Measurements from ENCODE around the gene FSCN2. TPM values are rescaled to one million over a fixed set of nuclear protein-coding genes. Genes with fewer than 3 reads are reported as not detected.

The FSCN2 gene
- total and polyA plus RNA-seq, 10 of the 15 experiments (the other 5 are each of a cell fraction or from before 2014, with no cell fraction given), result 0.12 to 2.1 (median 0.65) TPM; not detected in 3

DNA sequence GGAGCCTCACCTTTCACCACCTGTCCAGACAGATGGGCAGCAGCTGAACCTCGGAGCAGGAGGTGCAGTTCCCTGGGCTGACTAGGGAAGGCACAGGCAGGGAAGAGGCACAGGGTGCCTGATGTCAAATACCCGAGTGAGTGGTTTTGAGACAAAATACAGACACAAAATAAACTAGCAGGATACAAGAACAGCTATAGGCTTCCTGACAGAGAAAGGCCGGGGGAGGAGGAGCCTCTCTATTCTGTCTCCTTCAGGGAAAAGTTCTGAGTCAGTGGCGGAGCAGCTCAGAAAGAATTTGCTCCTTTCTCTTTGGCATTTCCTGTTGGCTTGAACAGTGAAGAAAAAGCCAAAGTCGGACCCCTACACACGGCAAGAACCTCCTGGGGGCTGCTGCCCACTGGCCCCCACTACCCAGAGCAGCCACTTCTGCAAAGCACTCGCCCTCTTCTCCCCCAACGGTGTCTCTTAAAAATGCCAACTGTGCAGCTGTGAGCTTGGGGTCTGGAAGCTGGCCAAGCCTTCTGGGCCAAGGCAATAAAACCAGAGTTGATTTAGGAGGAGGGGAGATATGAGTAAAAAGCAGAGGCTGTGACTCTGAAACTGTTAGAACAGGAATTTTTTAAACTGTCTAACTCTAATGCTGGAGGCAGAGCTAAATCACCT lies 38.4 kb downstream of the FSCN2 start:
- ChIA-PET RAD21 (ENCODE audit: unreplicated experiment) (no interaction called here), CTCF (no interaction called here), SMC1A (ENCODE audit: uncharacterized antibody, unreplicated experiment) (interaction anchor here (0.5 to 1.0 kb wide), 2 partner anchors 71 to 89 kb away, joined by 3 to 5 read pairs; no protein-coding TSS in a partner anchor), POLR2A (interaction anchor here (0.6 kb wide), 2 partner anchors 348 to 608 kb away, joined by 3 to 5 read pairs; no protein-coding TSS in a partner anchor)
- no peaks in the 10 kb centered on the region for H3K79me2 ChIP-seq (ENCODE audit: control insufficient read depth, insufficient read depth, low read length)
- no peaks in the 10 kb centered on the region for H3K9me3 ChIP-seq (replicated peaks; ENCODE audit: control insufficient read depth, insufficient read depth, low read length)
- TF ChIP-seq KLF5 (IDR thresholded peaks at IDR 0.05; ENCODE audit: partially characterized antibody), result no peak
- TF ChIP-seq RAD21 (IDR thresholded peaks at IDR 0.05; ENCODE audit: insufficient read depth, low read depth, low read length), result no peak
- TF ChIP-seq BHLHE40 (IDR thresholded peaks at IDR 0.05; ENCODE audit: borderline replicate concordance in 1 of 2, low read depth in 2 of 2, low read length in 1 of 2), result no peak
- TF ChIP-seq, protein P1, sequence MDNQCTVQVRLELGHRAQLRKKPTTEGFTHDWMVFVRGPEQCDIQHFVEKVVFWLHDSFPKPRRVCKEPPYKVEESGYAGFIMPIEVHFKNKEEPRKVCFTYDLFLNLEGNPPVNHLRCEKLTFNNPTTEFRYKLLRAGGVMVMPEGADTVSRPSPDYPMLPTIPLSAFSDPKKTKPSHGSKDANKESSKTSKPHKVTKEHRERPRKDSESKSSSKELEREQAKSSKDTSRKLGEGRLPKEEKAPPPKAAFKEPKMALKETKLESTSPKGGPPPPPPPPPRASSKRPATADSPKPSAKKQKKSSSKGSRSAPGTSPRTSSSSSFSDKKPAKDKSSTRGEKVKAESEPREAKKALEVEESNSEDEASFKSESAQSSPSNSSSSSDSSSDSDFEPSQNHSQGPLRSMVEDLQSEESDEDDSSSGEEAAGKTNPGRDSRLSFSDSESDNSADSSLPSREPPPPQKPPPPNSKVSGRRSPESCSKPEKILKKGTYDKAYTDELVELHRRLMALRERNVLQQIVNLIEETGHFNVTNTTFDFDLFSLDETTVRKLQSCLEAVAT (IDR thresholded peaks at IDR 0.05), result no peak
- TF ChIP-seq, protein P2, sequence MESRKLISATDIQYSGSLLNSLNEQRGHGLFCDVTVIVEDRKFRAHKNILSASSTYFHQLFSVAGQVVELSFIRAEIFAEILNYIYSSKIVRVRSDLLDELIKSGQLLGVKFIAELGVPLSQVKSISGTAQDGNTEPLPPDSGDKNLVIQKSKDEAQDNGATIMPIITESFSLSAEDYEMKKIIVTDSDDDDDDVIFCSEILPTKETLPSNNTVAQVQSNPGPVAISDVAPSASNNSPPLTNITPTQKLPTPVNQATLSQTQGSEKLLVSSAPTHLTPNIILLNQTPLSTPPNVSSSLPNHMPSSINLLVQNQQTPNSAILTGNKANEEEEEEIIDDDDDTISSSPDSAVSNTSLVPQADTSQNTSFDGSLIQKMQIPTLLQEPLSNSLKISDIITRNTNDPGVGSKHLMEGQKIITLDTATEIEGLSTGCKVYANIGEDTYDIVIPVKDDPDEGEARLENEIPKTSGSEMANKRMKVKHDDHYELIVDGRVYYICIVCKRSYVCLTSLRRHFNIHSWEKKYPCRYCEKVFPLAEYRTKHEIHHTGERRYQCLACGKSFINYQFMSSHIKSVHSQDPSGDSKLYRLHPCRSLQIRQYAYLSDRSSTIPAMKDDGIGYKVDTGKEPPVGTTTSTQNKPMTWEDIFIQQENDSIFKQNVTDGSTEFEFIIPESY (IDR thresholded peaks at IDR 0.05), result no peak
- no peak for TF ChIP-seq IRF4 (IDR thresholded peaks at IDR 0.05; ENCODE audit: low read depth, low read length)
- no peak for TF ChIP-seq SMARCA5 (IDR thresholded peaks at IDR 0.05)
- TF ChIP-seq, protein P3, sequence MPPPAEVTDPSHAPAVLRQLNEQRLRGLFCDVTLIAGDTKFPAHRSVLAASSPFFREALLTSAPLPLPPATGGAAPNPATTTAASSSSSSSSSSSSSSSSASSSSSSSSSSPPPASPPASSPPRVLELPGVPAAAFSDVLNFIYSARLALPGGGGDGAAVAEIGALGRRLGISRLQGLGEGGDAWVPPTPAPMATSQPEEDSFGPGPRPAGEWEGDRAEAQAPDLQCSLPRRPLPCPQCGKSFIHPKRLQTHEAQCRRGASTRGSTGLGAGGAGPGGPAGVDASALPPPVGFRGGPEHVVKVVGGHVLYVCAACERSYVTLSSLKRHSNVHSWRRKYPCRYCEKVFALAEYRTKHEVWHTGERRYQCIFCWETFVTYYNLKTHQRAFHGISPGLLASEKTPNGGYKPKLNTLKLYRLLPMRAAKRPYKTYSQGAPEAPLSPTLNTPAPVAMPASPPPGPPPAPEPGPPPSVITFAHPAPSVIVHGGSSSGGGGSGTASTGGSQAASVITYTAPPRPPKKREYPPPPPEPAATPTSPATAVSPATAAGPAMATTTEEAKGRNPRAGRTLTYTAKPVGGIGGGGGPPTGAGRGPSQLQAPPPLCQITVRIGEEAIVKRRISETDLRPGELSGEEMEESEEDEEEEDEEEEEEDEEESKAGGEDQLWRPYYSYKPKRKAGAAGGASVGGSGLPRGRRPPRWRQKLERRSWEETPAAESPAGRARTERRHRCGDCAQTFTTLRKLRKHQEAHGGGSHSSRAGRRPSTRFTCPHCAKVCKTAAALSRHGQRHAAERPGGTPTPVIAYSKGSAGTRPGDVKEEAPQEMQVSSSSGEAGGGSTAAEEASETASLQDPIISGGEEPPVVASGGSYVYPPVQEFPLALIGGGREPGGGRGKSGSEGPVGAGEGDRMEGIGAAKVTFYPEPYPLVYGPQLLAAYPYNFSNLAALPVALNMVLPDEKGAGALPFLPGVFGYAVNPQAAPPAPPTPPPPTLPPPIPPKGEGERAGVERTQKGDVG (CRISPR knock-in tag; IDR thresholded peaks at IDR 0.05), result no peak
- TF ChIP-seq ZNF217 (IDR thresholded peaks at IDR 0.05), result no peak
- H3K9ac ChIP-seq (ENCODE audit: control insufficient read depth, insufficient read depth, low read length), result no peak overlapping the region
- H3K27ac ChIP-seq (ENCODE audit: control insufficient read depth, insufficient read depth), result no peak overlapping the region
- intact Hi-C loops (cut with micrococcal nuclease; ENCODE audit: unreplicated experiment), result no loop called here
- no peak overlapping the region for H3K4me3 ChIP-seq
- H3K36me3 ChIP-seq (ENCODE audit: control insufficient read depth in 2 of 2, insufficient read depth in 2 of 2, low read length in 1 of 2), result peaks cover 41 to 52% of the 10 kb centered on the region in 2 experiments
- no peaks in the 10 kb centered on the region for H3K27me3 ChIP-seq (replicated peaks in 1 of 2; ENCODE audit: control insufficient read depth in 2 of 2, insufficient read depth in 2 of 2, low read length in 1 of 2)
- WGBS (ENCODE audit: insufficient coverage, insufficient replicate concordance, low lambda C conversion rate, missing lambda C conversion rate), result 80% methylated on average over 8 of the region's 8 CpGs
- no TSS peak for BruUV-seq (replicated peaks)
- DNase-seq (ENCODE audit: low read depth, low spot score) (no peak), ATAC-seq (no peak), FAIRE-seq (no peak)
- peaks cover 8% of the 10 kb centered on the region for H3K4me1 ChIP-seq (ENCODE audit: control insufficient read depth, insufficient read depth, low read length)
- in situ Hi-C loops (cut with MboI), result no loop called here
- H4K20me1 ChIP-seq (ENCODE audit: control insufficient read depth, insufficient read depth), result no peaks in the 10 kb centered on the region
- no peak overlapping the region for H3K4me2 ChIP-seq (ENCODE audit: control insufficient read depth, insufficient read depth)
- H2AFZ ChIP-seq (ENCODE audit: control insufficient read depth, low read depth, low read length), result no peak overlapping the region

Data from GM12878 (cell line).